ENCODE data around the gene AFAP1.

The AFAP1 gene

GRCh38 chr4:7865533-7865932 is 74.1 kb downstream of the AFAP1 start:
- no peaks in the 10 kb centered on the region for H3K4me1 ChIP-seq (ENCODE audit: control extremely low read depth in 1 of 4, control insufficient read depth in 4 of 4, insufficient read depth in 4 of 4, low read length in 3 of 4)
- H3K36me3 ChIP-seq (ENCODE audit: control insufficient read depth in 4 of 4, insufficient read depth in 4 of 4, low read length in 3 of 4): no peaks in the 10 kb centered on the region
- peaks cover 0 to 23% (median 14%) of the 10 kb centered on the region in 5 experiments for H3K27me3 ChIP-seq (replicated peaks in 2 of 5; ENCODE audit: control insufficient read depth in 4 of 5, insufficient read depth in 5 of 5, low read length in 4 of 5)
- peaks cover 0 to 3% (median 0%) of the 10 kb centered on the region in 5 experiments for H3K9me3 ChIP-seq (ENCODE audit: control extremely low read depth in 1 of 5, control insufficient read depth in 4 of 5, insufficient read depth in 2 of 5, low read depth in 1 of 5, low read length in 4 of 5)
- peak in 2 of 3 donors; percentile 11 to 14 for DNase-seq
- ChIA-PET POLR2A (no interaction called here), CTCF (interaction anchor here (1.2 to 1.7 kb wide), 2 partner anchors 9 to 63 kb away, joined by 3 to 6 read pairs; no protein-coding TSS in a partner anchor)
- no peak overlapping the region for H3K4me3 ChIP-seq (ENCODE audit: control insufficient read depth in 1 of 7, extremely low read depth in 1 of 7, insufficient read depth in 4 of 7, low read depth in 2 of 7, low read length in 6 of 7)
- no peak overlapping the region for H3K27ac ChIP-seq (ENCODE audit: insufficient read depth in 1 of 2, low read depth in 1 of 2, low read length in 2 of 2, poor library complexity in 1 of 2, severe bottlenecking in 2 of 2)
- 100% methylated on average over 4 of the region's 5 CpGs for WGBS (ENCODE audit: insufficient coverage)

- no peaks in the 10 kb centered on the region for H3K36me3 ChIP-seq (ENCODE audit: control insufficient read depth in 4 of 4, insufficient read depth in 4 of 4, low read length in 3 of 4)
- POLR2A ChIA-PET: no interaction called here
These were observed 75.0 kb downstream of the AFAP1 start for GRCh38 chr4:7864685-7865084.

GRCh38 chr4:7863911-7864681 is 75.6 kb downstream of the AFAP1 start:
- CTCF ChIA-PET: interaction anchor here (0.5 to 1.7 kb wide), 4 partner anchors 10 to 1726 kb away, joined by 3 to 6 read pairs (median 3); no protein-coding TSS in a partner anchor
- Histone ChIP-seq H3K4me1 (ENCODE audit: control extremely low read depth in 1 of 4, control insufficient read depth in 4 of 4, insufficient read depth in 4 of 4, low read length in 3 of 4) (no peaks in the 10 kb centered on the region), H3K9me3 (ENCODE audit: control extremely low read depth in 1 of 5, control insufficient read depth in 4 of 5, insufficient read depth in 2 of 5, low read depth in 1 of 5, low read length in 4 of 5) (peaks cover 0 to 3% (median 0%) of the 10 kb centered on the region in 5 experiments), H3K27ac (ENCODE audit: insufficient read depth in 1 of 2, low read depth in 1 of 2, low read length in 2 of 2, poor library complexity in 1 of 2, severe bottlenecking in 2 of 2) (no peak overlapping the region), H3K4me3 (ENCODE audit: control insufficient read depth in 1 of 7, extremely low read depth in 1 of 7, insufficient read depth in 4 of 7, low read depth in 2 of 7, low read length in 6 of 7) (no peak overlapping the region), H3K36me3 (ENCODE audit: control insufficient read depth in 4 of 4, insufficient read depth in 4 of 4, low read length in 3 of 4) (no peaks in the 10 kb centered on the region), H3K27me3 (replicated peaks in 2 of 5; ENCODE audit: control insufficient read depth in 4 of 5, insufficient read depth in 5 of 5, low read length in 4 of 5) (peaks cover 0 to 30% (median 15%) of the 10 kb centered on the region in 5 experiments)
- DNase-seq: peak in 2 of 3 donors; percentile 90 to 99
- POLR2A ChIA-PET: no interaction called here
- WGBS (ENCODE audit: insufficient coverage): 100% methylated on average over 4 of the region's 4 CpGs

More at GRCh38 chr4:7864685-7865084, 75.0 kb downstream of the AFAP1 start:
- H3K4me1 ChIP-seq (ENCODE audit: control extremely low read depth in 1 of 4, control insufficient read depth in 4 of 4, insufficient read depth in 4 of 4, low read length in 3 of 4): no peaks in the 10 kb centered on the region
- H3K9me3 ChIP-seq (ENCODE audit: control extremely low read depth in 1 of 5, control insufficient read depth in 4 of 5, insufficient read depth in 2 of 5, low read depth in 1 of 5, low read length in 4 of 5): peaks cover 0 to 3% (median 0%) of the 10 kb centered on the region in 5 experiments
- H3K27ac ChIP-seq (ENCODE audit: insufficient read depth in 1 of 2, low read depth in 1 of 2, low read length in 2 of 2, poor library complexity in 1 of 2, severe bottlenecking in 2 of 2): no peak overlapping the region
- CTCF ChIA-PET: interaction anchor here (0.5 to 1.7 kb wide), 5 partner anchors 10 to 1726 kb away, joined by 3 to 6 read pairs (median 3); no protein-coding TSS in a partner anchor
- no peak for DNase-seq
- H3K4me3 ChIP-seq (ENCODE audit: control insufficient read depth in 1 of 7, extremely low read depth in 1 of 7, insufficient read depth in 4 of 7, low read depth in 2 of 7, low read length in 6 of 7): no peak overlapping the region
- no CpG with 5 or more reads among the region's 2 CpGs for WGBS (ENCODE audit: insufficient coverage)
- peaks cover 0 to 30% (median 15%) of the 10 kb centered on the region in 5 experiments for H3K27me3 ChIP-seq (replicated peaks in 2 of 5; ENCODE audit: control insufficient read depth in 4 of 5, insufficient read depth in 5 of 5, low read length in 4 of 5)

GRCh38 chr4:7862561-7863192 is 77.0 kb downstream of the AFAP1 start:
- Histone ChIP-seq H3K4me1 (ENCODE audit: control extremely low read depth in 1 of 4, control insufficient read depth in 4 of 4, insufficient read depth in 4 of 4, low read length in 3 of 4) (no peaks in the 10 kb centered on the region), H3K36me3 (ENCODE audit: control insufficient read depth in 4 of 4, insufficient read depth in 4 of 4, low read length in 3 of 4) (no peaks in the 10 kb centered on the region), H3K27me3 (replicated peaks in 2 of 5; ENCODE audit: control insufficient read depth in 4 of 5, insufficient read depth in 5 of 5, low read length in 4 of 5) (peaks cover 0 to 26% (median 18%) of the 10 kb centered on the region in 5 experiments), H3K4me3 (ENCODE audit: control insufficient read depth in 1 of 7, extremely low read depth in 1 of 7, insufficient read depth in 4 of 7, low read depth in 2 of 7, low read length in 6 of 7) (no peak overlapping the region), H3K27ac (ENCODE audit: insufficient read depth in 1 of 2, low read depth in 1 of 2, low read length in 2 of 2, poor library complexity in 1 of 2, severe bottlenecking in 2 of 2) (no peak overlapping the region), H3K9me3 (ENCODE audit: control extremely low read depth in 1 of 5, control insufficient read depth in 4 of 5, insufficient read depth in 2 of 5, low read depth in 1 of 5, low read length in 4 of 5) (peaks cover 0 to 3% (median 0%) of the 10 kb centered on the region in 5 experiments)
- WGBS (ENCODE audit: insufficient coverage): 93% methylated on average over 15 of the region's 16 CpGs
- ChIA-PET CTCF (no interaction called here), POLR2A (no interaction called here)
- DNase-seq: no peak

- Histone ChIP-seq H3K27me3 (replicated peaks in 2 of 5; ENCODE audit: control insufficient read depth in 4 of 5, insufficient read depth in 5 of 5, low read length in 4 of 5) (peaks cover 0 to 32% (median 20%) of the 10 kb centered on the region in 5 experiments), H3K9me3 (ENCODE audit: control extremely low read depth in 1 of 5, control insufficient read depth in 4 of 5, insufficient read depth in 2 of 5, low read depth in 1 of 5, low read length in 4 of 5) (peaks cover 0 to 3% (median 0%) of the 10 kb centered on the region in 5 experiments), H3K4me3 (ENCODE audit: control insufficient read depth in 1 of 7, extremely low read depth in 1 of 7, insufficient read depth in 4 of 7, low read depth in 2 of 7, low read length in 6 of 7) (no peak overlapping the region), H3K4me1 (ENCODE audit: control extremely low read depth in 1 of 4, control insufficient read depth in 4 of 4, insufficient read depth in 4 of 4, low read length in 3 of 4) (no peaks in the 10 kb centered on the region), H3K36me3 (ENCODE audit: control insufficient read depth in 4 of 4, insufficient read depth in 4 of 4, low read length in 3 of 4) (no peaks in the 10 kb centered on the region), H3K27ac (ENCODE audit: insufficient read depth in 1 of 2, low read depth in 1 of 2, low read length in 2 of 2, poor library complexity in 1 of 2, severe bottlenecking in 2 of 2) (no peak overlapping the region)
- WGBS (ENCODE audit: insufficient coverage): 73% methylated on average over 6 of the region's 6 CpGs
- POLR2A ChIA-PET: no interaction called here
- no peak for DNase-seq
- CTCF ChIA-PET: no interaction called here
These were observed 78.2 kb downstream of the AFAP1 start for GRCh38 chr4:7861440-7861881.

- DNase-seq: no peak
- 96% methylated on average over 15 of the region's 19 CpGs for WGBS (ENCODE audit: insufficient coverage)
- Histone ChIP-seq H3K36me3 (ENCODE audit: control insufficient read depth in 4 of 4, insufficient read depth in 4 of 4, low read length in 3 of 4) (no peaks in the 10 kb centered on the region), H3K4me3 (ENCODE audit: control insufficient read depth in 1 of 7, extremely low read depth in 1 of 7, insufficient read depth in 4 of 7, low read depth in 2 of 7, low read length in 6 of 7) (no peak overlapping the region), H3K27me3 (replicated peaks in 2 of 5; ENCODE audit: control insufficient read depth in 4 of 5, insufficient read depth in 5 of 5, low read length in 4 of 5) (peaks cover 0 to 34% (median 20%) of the 10 kb centered on the region in 5 experiments), H3K27ac (ENCODE audit: insufficient read depth in 1 of 2, low read depth in 1 of 2, low read length in 2 of 2, poor library complexity in 1 of 2, severe bottlenecking in 2 of 2) (no peak overlapping the region), H3K9me3 (ENCODE audit: control extremely low read depth in 1 of 5, control insufficient read depth in 4 of 5, insufficient read depth in 2 of 5, low read depth in 1 of 5, low read length in 4 of 5) (peaks cover 0 to 3% (median 0%) of the 10 kb centered on the region in 5 experiments), H3K4me1 (ENCODE audit: control extremely low read depth in 1 of 4, control insufficient read depth in 4 of 4, insufficient read depth in 4 of 4, low read length in 3 of 4) (no peaks in the 10 kb centered on the region)
- ChIA-PET POLR2A (no interaction called here), CTCF (no interaction called here)
These were observed 79.0 kb downstream of the AFAP1 start for GRCh38 chr4:7860600-7861163.
